Dendritic cell treated with granulocyte-macrophage colony-stimulating factor and Interleukin-4, amounts not matched to agents 40 ng/mL and 50 ng/mL, for 4 days (primary cell): ENCODE data around the gene FTMT.
"Not testable (repeated sequence)": the region's sequence is repeated elsewhere in the genome, so short reads cannot be mapped to it uniquely, and the experiment has no call there.

Experiments used
- H3K27ac Mint-ChIP-seq: one replicate; pipeline ENCODE4 v1.8.0; 2022; ENCODE audit warnings: mild to moderate bottlenecking, mixed read lengths
- H3K27me3 Mint-ChIP-seq: one replicate; pipeline ENCODE4 v1.8.0; 2022; ENCODE audit warnings: mild to moderate bottlenecking, mixed read lengths
- H3K36me3 Mint-ChIP-seq: one replicate; pipeline ENCODE4 v1.8.0; 2022; ENCODE audit warnings: low read depth, mixed read lengths
- H3K4me1 Mint-ChIP-seq: one replicate; pipeline ENCODE4 v1.8.0; 2022; ENCODE audit warnings: low read depth, mixed read lengths
- H3K4me3 Mint-ChIP-seq: one replicate; pipeline ENCODE4 v1.8.0; 2022; ENCODE audit warnings: mild to moderate bottlenecking, moderate library complexity, mixed read lengths
- H3K9me3 Mint-ChIP-seq: one replicate; pipeline ENCODE4 v1.8.0; 2022; ENCODE audit warnings: mixed read lengths
- intact Hi-C: fragments of 100-400 bp; cut with micrococcal nuclease; formaldehyde crosslinking; loops from one replicate; pipeline ENCODE4 v1.15.0; 2022

The FTMT gene

GRCh38 chr5:121851643-121852574 lies at the start of gene FTMT:
FTMT (plus strand) TSS chr5:121851882; CDS start chr5:121851964, 82 bp downstream.
- Mint-ChIP-seq H3K9me3 (peaks cover 10% of the 10 kb centered on the region), H3K27ac (no peak within 1 kb of the TSS), H3K4me1 (no peaks in the 10 kb centered on the region), H3K4me3 (no peak within 1 kb of the TSS), H3K27me3 (no peaks in the 10 kb centered on the region), H3K36me3 (no peaks in the 10 kb centered on the region)
- intact Hi-C loops: no loop called here

GRCh38 chr5:121805251-121805650 lies 46.4 kb upstream of the FTMT start:
- intact Hi-C loops, H3K4me3 Mint-ChIP-seq: not testable (repeated sequence)

GRCh38 chr5:121805911-121806310 lies 45.8 kb upstream of the FTMT start:
- Mint-ChIP-seq H3K4me3 (no peak overlapping the region), H3K9me3 (peaks cover 15% of the 10 kb centered on the region), H3K4me1 (no peaks in the 10 kb centered on the region), H3K27ac (no peak overlapping the region), H3K36me3 (no peaks in the 10 kb centered on the region), H3K27me3 (no peaks in the 10 kb centered on the region)
- intact Hi-C loops: no loop called here

More at GRCh38 chr5:121805251-121805650, 46.4 kb upstream of the FTMT start:
- H3K36me3 Mint-ChIP-seq, H3K27ac Mint-ChIP-seq, H3K4me1 Mint-ChIP-seq, H3K9me3 Mint-ChIP-seq, H3K27me3 Mint-ChIP-seq: not testable (repeated sequence)

GRCh38 chr5:121816164-121816563 lies 35.5 kb upstream of the FTMT start:
- Mint-ChIP-seq H3K4me3 (no peak overlapping the region), H3K9me3 (peaks cover 21% of the 10 kb centered on the region), H3K27me3 (no peaks in the 10 kb centered on the region), H3K36me3 (no peaks in the 10 kb centered on the region), H3K4me1 (no peaks in the 10 kb centered on the region), H3K27ac (no peak overlapping the region)
- intact Hi-C loops: no loop called here

GRCh38 chr5:121819682-121820261 lies 31.9 kb upstream of the FTMT start:
- Mint-ChIP-seq H3K4me3 (no peak overlapping the region), H3K27ac (no peak overlapping the region), H3K27me3 (no peaks in the 10 kb centered on the region), H3K4me1 (no peaks in the 10 kb centered on the region), H3K36me3 (no peaks in the 10 kb centered on the region), H3K9me3 (peaks cover 11% of the 10 kb centered on the region)
- intact Hi-C loops: no loop called here

GRCh38 chr5:121833617-121834016 lies 18.1 kb upstream of the FTMT start:
- H3K27me3 Mint-ChIP-seq: no peaks in the 10 kb centered on the region
- intact Hi-C loops: no loop called here
- no peak overlapping the region for H3K4me3 Mint-ChIP-seq
- H3K9me3 Mint-ChIP-seq: peaks cover 14% of the 10 kb centered on the region
- no peaks in the 10 kb centered on the region for H3K36me3 Mint-ChIP-seq
- no peaks in the 10 kb centered on the region for H3K4me1 Mint-ChIP-seq
- no peak overlapping the region for H3K27ac Mint-ChIP-seq

- H3K4me1 Mint-ChIP-seq: no peaks in the 10 kb centered on the region
- H3K27me3 Mint-ChIP-seq: no peaks in the 10 kb centered on the region
- peaks cover 10% of the 10 kb centered on the region for H3K9me3 Mint-ChIP-seq
- H3K4me3 Mint-ChIP-seq: no peak overlapping the region
- intact Hi-C loops: no loop called here
- no peaks in the 10 kb centered on the region for H3K36me3 Mint-ChIP-seq
- no peak overlapping the region for H3K27ac Mint-ChIP-seq
Observed at GRCh38 chr5:121834021-121834420, 17.7 kb upstream of the FTMT start.

- no peaks in the 10 kb centered on the region for H3K4me1 Mint-ChIP-seq
- no peak overlapping the region for H3K27ac Mint-ChIP-seq
Observed at GRCh38 chr5:121841892-121842291, 9.8 kb upstream of the FTMT start.

GRCh38 chr5:121850272-121850671 lies 1.4 kb upstream of the FTMT start:
- H3K9me3 Mint-ChIP-seq: peaks cover 18% of the 10 kb centered on the region
- no peaks in the 10 kb centered on the region for H3K27me3 Mint-ChIP-seq
- no peaks in the 10 kb centered on the region for H3K36me3 Mint-ChIP-seq
- no peak overlapping the region for H3K4me3 Mint-ChIP-seq
- H3K27ac Mint-ChIP-seq: no peak overlapping the region
- intact Hi-C loops: no loop called here
- H3K4me1 Mint-ChIP-seq: no peaks in the 10 kb centered on the region

More at GRCh38 chr5:121841892-121842291, 9.8 kb upstream of the FTMT start:
- no peaks in the 10 kb centered on the region for H3K27me3 Mint-ChIP-seq
- H3K4me3 Mint-ChIP-seq: no peak overlapping the region
- H3K36me3 Mint-ChIP-seq: no peaks in the 10 kb centered on the region
- intact Hi-C loops: no loop called here
- peaks cover 29% of the 10 kb centered on the region for H3K9me3 Mint-ChIP-seq

GRCh38 chr5:121853850-121854249 lies 2.2 kb downstream of the FTMT start:
- Mint-ChIP-seq H3K4me3 (no peak overlapping the region), H3K27me3 (no peaks in the 10 kb centered on the region), H3K9me3 (peaks cover 10% of the 10 kb centered on the region), H3K4me1 (no peaks in the 10 kb centered on the region), H3K36me3 (no peaks in the 10 kb centered on the region), H3K27ac (no peak overlapping the region)
- intact Hi-C loops: no loop called here

GRCh38 chr5:121862801-121863200 lies 11.1 kb downstream of the FTMT start:
- peaks cover 8% of the 10 kb centered on the region for H3K9me3 Mint-ChIP-seq
- H3K27me3 Mint-ChIP-seq: no peaks in the 10 kb centered on the region

GRCh38 chr5:121863753-121864285 lies 12.1 kb downstream of the FTMT start:
- Mint-ChIP-seq H3K27ac (no peak overlapping the region), H3K27me3 (no peaks in the 10 kb centered on the region), H3K36me3 (no peaks in the 10 kb centered on the region), H3K4me3 (no peak overlapping the region), H3K4me1 (no peaks in the 10 kb centered on the region), H3K9me3 (peaks cover 8% of the 10 kb centered on the region)
- intact Hi-C loops: no loop called here

More at GRCh38 chr5:121862801-121863200, 11.1 kb downstream of the FTMT start:
- Mint-ChIP-seq H3K4me3 (no peak overlapping the region), H3K4me1 (no peaks in the 10 kb centered on the region), H3K36me3 (no peaks in the 10 kb centered on the region), H3K27ac (no peak overlapping the region)
- intact Hi-C loops: no loop called here

- intact Hi-C loops: no loop called here
- Mint-ChIP-seq H3K4me3 (no peak overlapping the region), H3K27ac (no peak overlapping the region), H3K9me3 (no peaks in the 10 kb centered on the region), H3K36me3 (no peaks in the 10 kb centered on the region), H3K27me3 (no peaks in the 10 kb centered on the region), H3K4me1 (no peaks in the 10 kb centered on the region)
Observed at GRCh38 chr5:121867403-121867802, 15.7 kb downstream of the FTMT start.

- H3K9me3 Mint-ChIP-seq: no peaks in the 10 kb centered on the region
- H3K27ac Mint-ChIP-seq: no peak overlapping the region
- H3K36me3 Mint-ChIP-seq: no peaks in the 10 kb centered on the region
- H3K4me3 Mint-ChIP-seq: no peak overlapping the region
- intact Hi-C loops: no loop called here
- no peaks in the 10 kb centered on the region for H3K4me1 Mint-ChIP-seq
- no peaks in the 10 kb centered on the region for H3K27me3 Mint-ChIP-seq
Observed at GRCh38 chr5:121870489-121870888, 18.8 kb downstream of the FTMT start.
